Activated CD4-positive, alpha-beta T cell treated with anti-CD3 and anti-CD28 coated beads for 48 hours (primary cell): Measurements from ENCODE around the gene PFKFB4.
A peak's percentile ranks its signal among the peaks of the same experiment; 100 is the strongest.
"Not testable (repeated sequence)": the region's sequence is repeated elsewhere in the genome, so short reads cannot be mapped to it uniquely, and the experiment has no call there.

Source experiments
- DNase-seq: peaks from one replicate; pipeline ENCODE4 v3.0.0-alpha.2; 2020

The PFKFB4 gene

DNA sequence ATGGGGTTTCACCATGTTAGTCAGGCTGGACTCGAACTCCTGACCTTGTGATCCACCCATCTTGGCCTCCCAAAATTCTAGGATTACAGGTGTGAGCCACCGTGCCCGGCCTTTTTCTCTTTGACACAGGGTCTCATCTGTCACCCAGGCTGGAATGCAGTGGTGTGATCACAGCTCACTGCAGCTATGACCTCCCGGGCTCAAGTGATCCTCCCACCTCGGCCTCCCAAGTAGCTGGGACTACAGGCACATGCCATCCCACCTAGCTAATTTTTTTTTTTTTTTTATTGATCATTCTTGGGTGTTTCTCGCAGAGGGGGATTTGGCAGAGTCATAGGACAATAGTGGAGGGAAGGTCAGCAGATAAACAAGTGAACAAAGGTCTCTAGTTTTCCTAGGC is 73.8 kb downstream of the PFKFB4 start:
- not testable (repeated sequence) for DNase-seq

- not testable (repeated sequence) for DNase-seq
Observed at GRCh38 chr3:48480891-48481290, 75.7 kb downstream of the PFKFB4 start.

DNA sequence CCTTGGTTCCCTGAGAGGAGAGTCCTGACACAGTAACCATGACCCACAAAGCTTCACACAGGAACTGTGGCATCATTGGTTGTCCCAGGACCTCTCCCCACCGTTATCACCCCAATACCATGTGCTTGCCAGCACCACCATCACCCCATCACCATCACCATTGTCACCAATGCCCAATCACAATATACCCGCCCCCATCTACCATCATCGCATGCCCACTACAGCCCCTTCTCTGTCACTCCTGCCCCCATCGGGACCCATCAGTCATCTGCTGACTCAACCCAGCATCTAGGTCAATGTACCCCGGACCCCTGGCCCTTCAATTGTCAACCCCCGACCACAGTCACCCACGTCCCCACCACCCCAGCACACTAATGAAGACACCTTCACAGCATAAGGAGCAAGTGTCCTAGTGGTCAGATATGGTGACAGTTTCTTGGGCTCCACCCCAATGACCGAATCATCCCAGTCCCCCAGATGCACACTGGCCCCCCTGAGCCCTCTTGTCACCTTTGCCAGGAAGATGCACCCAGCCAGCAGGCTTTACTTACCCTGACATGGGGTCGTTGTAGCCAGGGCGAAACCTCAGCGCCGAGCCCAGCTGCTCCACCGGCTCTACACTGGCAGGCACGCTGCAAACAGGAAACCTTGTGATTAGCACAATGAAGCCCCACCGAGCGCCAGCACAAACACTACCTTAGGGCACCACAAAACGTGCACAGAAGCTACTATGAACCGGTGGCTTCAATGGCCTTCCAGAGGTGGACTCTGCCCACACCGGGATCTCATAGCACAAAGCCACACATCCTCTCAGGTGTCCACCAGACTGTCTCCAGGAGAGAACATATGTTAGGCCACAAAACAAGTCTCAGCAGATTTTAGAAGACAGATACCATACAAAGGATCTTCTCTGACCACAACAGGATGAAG is 77.7 kb downstream of the PFKFB4 start:
- peak; percentile 61 for DNase-seq

DNA sequence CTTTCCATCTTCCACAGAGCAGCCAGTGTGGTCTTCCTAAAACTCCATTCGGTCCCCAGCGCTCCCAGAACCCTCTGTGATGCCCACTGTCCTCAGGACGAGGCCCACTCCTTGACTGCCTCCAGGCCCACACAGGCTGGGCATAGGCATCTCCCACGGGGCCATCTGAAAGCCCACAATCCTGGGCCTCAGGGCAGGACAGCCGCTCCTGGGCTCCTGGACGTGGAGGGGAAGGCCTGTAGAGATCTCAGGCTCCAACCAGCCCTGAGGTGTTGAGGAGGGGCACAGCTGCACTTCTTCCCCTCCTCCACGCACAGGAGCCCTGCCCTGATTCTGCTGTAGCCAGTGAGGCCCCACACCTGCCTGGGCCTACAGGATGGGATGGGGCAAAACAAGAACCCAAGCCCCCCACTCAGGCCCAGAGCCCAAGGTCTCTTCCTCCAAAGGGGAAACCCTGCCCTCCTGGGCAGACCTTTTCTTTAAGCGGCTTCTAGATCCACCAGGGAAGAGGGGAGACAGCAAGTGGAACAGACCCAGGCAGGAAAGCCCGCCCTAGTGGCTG is 78.6 kb downstream of the PFKFB4 start:
- DNase-seq, result no peak

GRCh38 chr3:48476426-48477053 is 80.1 kb downstream of the PFKFB4 start:
- DNase-seq, result no peak

GRCh38 chr3:48475188-48475587 is 81.4 kb downstream of the PFKFB4 start:
- no peak for DNase-seq

- no peak for DNase-seq
Observed at GRCh38 chr3:48474619-48475018, 82.0 kb downstream of the PFKFB4 start.

GRCh38 chr3:48474031-48474430 is 82.6 kb downstream of the PFKFB4 start:
- DNase-seq, result not testable (repeated sequence)

- DNase-seq, result no peak
Observed at GRCh38 chr3:48473617-48473952, 83.0 kb downstream of the PFKFB4 start.

- peak; percentile 98 for DNase-seq
Observed at GRCh38 chr3:48472923-48473616, 83.5 kb downstream of the PFKFB4 start.

DNA sequence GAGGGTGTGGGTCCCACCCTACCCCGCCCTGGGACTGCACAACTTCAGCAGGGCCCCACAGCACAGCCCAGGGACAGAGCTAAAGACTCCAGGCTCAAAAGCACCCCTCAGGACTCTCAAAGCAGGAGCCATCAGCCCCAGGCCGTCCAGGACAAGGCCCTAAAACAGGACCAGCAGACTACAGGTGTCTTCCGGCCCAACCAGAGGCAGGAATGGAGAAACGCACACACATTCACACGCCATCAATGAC is 84.0 kb downstream of the PFKFB4 start:
- DNase-seq, result no peak

DNA sequence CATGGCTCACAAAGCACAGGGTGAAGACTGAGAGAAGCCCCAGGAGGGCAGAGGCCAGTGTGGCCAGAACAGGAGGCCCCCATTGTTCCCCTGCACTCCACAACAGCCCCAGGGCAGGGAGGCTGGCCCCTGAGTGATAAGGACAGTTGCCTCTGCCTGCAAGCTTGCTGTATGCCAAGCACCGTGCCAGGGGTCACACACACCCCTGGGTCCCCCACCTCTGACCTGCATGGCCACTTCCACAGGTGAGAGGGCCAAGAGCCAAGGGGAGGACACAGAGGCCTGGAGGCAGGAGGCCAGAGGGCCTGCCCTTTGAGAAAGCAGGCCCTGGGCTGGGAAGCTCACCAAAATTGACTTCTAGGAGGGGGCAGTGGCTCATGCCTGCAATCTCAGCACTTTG is 86.3 kb downstream of the PFKFB4 start:
- no peak for DNase-seq

- no peak for DNase-seq
Observed at GRCh38 chr3:48469046-48469915, 87.3 kb downstream of the PFKFB4 start.

DNA sequence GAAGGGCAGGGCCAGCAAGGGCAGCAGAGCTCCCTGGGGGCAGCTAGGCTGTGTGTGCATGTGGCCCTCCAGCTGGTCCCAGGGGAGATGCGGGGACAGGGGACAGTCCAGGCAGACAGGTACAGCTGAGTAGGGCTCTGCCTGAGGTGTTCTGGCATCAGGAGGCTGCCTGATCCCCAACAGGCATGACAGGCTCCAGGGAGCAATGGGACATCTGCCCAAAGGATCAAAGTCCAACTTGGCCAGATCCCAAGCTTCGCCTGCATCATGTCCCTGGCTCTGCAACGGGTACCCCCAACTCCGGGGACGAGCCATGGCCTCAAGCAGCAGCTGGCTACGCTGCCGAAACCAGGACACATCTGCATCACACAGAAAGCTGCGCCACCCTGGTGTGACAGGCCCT is 88.3 kb downstream of the PFKFB4 start:
- DNase-seq, result no peak
